Ecto neural progenitor cell (in vitro differentiated cells): ENCODE measurements around the gene KRT85.
"Not testable (repeated sequence)": the region's sequence is repeated elsewhere in the genome, so short reads cannot be mapped to it uniquely, and the experiment has no call there.

Experiments used
- DNase-seq: peaks from one replicate; pipeline ENCODE4 v3.0.0-alpha.2; 2018; ENCODE audit warnings: low spot score

The KRT85 gene

DNA sequence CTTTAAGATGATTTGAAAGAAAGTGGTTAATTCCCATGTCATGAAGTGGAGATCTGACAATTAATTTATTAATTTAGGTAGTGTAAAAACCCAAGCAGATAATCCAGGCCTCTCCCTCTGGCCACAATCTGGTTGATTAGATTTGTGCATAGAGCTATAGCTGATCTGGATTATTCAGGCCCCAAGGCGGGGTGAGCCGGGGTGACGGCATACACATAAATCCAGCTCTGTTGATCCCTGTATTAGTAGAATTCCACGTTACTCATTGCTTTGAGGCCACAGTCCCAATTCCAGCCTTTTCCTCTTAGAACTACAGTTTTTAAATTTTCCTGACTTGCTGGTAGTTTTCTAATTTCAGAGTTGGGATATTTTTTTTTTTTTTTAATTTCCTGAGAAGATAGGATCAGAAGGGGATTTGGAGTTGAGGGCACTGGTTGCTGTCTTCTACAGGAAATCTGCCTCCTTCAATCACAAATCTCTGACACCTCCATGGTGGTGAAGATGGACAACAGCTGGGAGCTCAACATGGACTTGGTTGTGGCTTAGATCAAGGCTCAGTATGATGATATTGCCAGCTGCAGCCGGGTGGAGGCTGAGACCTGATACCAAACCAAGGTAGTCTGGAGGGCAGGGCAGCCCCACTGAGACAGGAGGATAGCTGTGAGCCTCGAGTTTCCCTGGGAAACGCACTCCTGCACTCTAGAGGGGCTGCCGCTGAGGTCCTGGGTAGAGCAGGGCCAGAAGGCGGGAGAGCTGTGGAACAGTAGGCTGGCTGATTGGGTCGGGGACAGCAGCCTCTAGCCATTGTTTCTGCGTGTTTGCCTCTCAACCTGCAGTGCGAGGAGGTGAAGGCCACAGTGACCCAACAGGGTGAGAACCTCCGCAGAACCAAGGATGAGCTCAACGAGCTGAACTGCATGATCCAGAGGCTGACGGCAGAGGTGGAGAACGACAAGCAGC lies 19.4 kb downstream of the KRT85 start:
- DNase-seq, result no peak

DNA sequence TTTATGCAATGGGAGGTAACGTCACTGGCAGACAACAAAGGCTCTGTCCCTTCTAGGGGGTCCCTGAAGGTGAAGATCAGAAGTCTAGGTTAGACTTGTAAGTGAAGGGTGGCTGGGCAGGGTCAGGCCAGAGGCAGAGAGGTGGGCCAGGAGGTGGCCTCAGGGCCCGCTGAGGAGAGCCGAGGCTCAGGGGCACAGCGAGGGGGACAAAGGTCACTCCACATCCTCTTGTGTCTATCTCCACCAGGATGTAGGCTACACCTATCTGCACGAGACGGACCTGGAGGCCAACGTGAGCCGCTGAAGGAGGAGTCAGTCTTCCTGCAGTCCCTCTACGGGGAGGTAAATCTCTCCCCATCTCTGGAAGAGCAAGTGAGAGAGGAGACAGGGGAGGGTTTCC lies 20.3 kb downstream of the KRT85 start:
- DNase-seq, result no peak

DNA sequence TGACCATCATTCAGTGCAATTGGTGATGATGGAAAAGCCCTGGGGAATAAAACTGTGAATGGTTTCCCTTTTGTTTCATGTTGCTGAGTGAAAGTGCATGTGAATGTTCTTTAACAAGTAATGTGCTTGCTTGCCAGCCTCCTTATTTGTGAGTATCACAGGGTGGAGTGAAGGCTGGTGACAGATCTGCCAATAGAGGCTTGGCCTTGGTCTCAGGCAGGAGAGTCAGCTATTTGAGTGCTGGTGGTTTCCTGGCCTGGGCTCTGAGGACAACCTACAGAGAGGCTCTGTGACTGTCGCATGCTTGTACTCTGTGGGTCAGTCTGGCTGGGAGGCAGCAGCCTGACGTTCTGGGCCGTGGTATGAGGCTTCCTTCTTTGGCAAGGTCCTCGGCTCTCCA lies 20.7 kb downstream of the KRT85 start:
- DNase-seq, result no peak

DNA sequence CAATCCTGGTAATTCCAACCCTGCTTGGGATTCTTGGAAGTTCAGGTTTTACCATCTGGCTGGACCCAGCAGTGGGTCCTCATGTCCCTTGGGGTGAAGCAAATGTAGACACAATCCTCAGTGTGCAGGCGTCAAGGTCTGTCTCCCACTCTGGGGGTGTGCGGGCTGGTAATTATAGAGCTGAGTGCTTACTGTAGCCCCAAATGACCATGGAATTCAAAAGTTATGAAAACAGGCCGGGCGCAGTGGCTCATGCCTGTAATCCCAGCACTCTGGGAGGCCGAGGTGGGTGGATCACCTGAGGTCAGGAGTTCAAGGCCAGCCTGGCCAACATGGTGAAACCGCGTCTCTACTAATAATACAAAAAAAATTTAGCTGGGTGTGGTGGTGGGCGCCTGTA lies 22.2 kb downstream of the KRT85 start:
- not testable (repeated sequence) for DNase-seq

DNA sequence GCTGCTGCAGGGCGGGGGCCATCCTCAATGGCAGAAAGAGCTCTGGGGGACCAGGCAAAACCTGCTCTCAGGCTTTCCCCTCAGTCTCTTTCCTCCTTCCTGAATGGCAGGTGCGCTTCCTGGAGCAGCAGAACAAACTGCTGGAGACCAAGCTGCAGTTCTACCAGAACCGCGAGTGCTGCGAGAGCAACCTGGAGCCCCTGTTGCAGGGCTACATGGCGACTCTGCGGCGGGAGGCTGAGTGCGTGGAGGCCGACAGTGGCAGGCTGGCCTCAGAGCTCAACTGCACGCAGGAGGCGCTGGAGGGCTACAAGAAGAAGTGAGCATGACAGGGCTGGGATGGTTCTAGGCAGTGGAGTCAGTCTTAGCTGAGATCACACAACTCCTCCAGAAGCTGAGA lies 23.2 kb downstream of the KRT85 start:
- no peak for DNase-seq

DNA sequence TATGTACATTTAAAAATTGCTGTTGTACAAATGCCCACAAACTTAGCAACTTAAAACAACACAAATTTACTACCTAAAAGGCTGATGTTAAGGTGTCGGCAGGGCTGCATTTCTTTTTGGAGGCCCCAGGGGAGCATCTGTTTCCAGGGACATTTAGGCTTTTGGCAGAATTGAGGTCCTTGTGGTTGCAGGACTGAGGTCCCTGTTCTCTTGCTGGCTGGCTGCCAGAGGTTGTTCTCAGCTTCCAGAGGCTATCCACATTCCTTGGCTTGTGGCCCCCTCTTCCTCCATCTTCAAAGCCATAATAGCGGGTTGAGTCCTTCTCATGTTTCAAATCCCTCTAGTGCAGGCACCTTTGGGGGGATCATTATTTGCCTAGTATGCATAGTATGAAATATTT lies 23.7 kb downstream of the KRT85 start:
- no peak for DNase-seq

DNA sequence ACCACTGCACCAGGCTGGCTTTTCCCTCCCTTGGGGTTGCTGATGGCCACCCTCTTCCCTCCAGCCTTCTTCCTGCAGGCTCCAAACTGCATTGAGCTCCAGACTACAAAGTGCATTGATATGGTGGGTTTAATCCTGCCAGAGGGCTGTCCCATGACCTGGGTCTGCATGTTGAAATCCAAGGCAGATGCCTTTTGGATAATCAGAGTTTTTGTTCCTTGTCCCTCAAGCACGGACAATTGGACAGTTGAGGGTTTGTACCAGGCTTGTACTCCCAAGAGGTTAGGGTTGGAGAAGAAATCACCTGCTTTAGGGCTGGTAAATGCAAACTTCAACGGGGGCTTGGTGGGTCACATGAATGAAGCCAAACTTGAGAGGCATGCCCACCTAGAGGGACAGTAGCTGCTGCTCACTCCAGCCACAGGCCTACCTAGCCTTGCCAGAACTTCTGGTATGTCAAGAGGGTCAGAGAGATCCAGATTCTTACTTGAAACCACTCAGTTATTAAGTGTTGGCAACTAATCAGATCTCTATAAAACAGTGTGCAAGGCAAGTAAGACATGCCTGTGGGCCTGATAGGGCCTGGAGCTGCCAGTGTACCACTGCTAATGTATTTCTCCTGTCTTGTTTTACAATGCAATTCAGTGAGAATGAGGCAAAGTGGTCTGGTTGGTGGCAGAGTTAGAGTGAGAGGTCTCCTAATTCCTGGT lies 24.3 kb downstream of the KRT85 start:
- DNase-seq, result no peak

DNA sequence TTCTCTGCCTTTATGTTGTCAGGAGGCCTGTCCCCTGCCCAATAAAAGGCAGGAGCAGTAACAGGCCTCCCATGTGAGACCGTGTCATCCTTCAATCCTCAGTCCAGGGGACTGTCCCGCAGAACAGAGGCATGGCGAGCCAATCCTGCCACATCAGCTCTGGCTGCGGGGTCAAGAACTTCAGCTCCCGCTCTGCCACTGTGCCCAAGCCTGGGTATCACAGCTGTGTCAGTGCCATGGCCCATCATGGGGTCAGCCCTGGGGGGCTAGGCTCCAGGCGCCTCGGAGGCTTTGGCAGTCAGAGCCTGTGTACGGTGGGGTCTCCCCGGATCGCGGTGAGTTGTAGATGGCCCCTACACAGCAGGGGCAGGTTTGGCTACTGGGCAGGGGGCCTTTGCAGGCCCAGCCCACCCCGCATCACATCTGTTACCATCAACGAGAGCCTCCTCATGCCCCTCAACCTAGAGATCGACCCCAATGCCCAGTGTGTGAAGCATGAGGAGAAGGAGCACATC lies 26.2 kb downstream of the KRT85 start:
- no peak for DNase-seq

DNA sequence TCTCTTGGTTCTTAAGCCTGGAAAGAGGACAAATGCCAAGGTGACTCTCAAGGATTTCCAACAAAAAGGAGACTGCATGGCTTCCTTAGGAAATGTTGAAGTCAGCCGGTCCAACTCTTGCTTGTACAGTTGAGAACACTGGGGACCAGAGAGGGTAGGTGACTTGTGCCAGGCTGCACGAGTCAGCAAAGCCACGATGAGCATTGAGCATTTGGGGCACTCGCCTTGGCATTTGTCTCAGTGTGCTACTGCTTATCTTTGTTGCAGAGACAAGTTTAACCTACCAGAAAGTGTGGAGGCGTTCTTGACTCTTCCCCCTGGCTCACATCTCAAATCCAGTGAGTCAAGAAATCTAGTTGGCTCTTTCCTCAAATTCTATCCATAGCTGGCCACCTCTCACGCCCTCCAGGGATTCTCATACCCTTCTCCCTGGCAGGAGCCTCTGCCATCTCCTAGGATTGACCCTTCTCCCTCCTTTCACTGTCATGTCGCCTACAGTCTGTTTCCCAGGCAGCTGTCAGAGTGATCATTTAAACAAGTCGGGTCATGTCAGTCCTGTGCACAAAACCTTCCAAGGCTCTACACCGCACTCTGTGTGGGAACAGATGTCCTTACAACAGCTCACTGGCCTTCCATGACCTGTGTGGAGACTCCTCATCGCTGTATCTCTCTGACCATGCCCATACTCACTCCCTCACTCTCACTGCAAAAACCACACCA lies 28.9 kb downstream of the KRT85 start:
- DNase-seq, result no peak

DNA sequence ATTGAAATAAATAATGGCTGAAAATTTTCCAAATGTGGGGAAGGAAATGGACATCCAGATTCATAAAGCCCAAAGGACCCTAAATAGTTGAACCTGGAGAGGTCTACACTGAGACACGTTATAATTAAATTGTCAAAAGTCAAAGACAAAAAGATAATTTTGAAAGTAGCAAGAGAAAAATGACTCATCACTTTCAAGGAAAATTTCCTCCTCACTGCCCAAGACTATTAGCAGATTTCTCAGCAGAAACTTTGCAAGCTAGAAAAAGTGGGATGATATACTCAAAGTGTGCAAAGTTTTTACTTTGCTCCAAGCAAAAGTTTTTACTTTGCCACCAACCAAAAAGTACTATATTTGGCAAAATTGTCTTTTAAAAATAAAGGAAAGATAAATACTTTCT lies 30.2 kb downstream of the KRT85 start:
- no peak for DNase-seq

DNA sequence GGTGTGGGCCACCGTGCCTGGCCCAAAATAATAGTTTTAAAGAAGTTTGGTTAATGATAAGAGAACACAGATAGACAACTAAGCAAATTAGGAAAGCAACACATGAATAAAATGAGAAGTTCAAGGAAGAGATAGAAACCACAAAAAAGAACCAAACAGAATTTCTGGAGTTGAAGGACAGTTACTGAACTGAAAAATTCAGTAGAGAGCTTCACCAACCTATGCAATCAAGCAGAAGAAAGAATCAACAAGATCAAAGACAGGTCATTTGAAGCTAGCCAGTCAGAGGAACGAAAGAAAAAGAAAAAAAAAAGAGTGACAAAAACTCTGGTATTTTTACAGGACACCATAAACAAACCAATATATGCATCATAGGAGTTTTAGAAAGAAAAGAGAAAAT lies 30.6 kb downstream of the KRT85 start:
- DNase-seq, result no peak

DNA sequence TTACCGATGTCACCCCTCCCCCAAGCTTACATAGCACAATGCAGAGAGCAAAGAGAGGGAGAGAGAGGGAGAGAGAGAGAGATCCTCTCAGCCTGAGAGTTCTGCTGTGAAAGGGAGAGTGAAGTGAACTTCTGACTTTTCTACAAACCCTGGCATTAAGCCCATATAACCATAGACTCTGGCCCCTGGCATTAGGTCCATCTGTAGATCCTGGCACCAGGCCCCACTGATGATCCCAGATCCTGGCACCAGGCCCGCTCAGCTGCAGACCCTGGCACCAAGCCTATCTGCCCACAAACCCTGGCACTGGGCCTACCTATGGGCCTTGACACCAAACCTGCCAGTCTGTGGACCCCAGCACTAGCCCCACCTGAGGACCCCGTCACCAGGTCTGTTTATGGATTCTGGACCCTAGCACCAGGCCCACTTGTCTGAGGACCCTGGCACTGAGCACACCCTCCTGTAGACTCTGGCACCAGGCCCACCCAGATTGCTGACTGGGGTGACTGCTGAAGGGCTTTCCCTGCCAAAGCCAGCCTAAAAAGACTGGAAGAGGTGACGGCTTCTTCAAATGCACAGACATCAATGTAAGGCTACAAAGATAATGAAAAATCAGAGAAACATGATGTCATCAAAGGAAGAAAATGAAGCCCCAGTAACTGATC lies 31.6 kb downstream of the KRT85 start:
- DNase-seq, result no peak

DNA sequence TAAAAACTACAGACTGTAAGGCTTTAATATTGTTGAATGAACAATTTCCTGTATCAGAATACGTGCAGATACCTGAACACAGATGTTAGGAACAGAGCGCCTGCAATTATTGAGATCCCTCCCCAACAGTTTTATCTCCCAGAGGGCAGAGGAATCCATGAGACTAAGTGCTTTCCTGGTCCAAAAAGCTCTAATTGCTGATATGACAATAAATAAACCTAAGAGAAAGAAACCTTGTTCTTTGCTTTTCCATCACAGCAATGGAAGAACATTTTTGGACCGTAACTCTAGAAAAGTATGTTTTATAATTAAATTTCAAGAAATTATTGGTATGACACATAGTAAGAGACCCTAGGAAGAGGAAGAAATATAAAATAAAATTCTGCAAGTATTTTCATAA lies 33.1 kb downstream of the KRT85 start:
- no peak for DNase-seq

DNA sequence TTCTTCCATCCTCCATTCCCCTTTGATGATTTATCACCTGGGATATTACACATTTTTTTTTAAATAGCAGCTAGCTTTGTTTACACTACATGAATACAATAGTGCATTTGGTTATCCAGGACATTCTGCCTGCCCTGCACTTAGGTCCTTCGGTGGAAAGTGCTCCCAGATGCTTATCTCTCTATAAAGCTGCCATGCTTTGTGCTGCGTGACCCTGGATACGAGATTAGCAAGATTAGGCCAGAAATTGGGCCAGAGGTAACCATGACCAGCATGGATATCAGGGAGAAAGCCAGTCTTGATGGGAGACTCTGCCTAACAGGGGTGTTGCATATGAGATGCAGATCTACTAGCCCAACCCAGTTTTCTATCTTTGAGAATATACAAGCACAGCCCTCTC lies 34.0 kb downstream of the KRT85 start:
- DNase-seq, result no peak

DNA sequence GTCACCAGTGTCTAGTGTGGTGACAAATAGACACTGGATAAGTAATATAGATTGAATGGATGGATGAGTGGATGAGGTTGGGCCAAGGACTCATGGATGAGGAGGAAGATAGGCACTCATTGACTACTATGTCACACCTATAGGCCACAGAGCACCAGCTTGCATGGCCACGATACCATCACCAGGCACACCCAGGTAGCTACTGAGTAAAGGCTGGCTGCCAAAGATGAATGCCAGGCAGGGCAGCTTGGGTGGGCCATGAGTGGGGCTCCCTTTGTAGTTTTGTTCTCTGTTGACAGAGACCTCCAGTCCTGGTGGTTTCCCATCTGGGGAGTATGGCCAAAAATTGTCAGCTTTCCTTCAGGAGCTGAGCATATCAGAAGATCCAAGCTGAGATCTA lies 34.9 kb downstream of the KRT85 start:
- DNase-seq, result no peak

DNA sequence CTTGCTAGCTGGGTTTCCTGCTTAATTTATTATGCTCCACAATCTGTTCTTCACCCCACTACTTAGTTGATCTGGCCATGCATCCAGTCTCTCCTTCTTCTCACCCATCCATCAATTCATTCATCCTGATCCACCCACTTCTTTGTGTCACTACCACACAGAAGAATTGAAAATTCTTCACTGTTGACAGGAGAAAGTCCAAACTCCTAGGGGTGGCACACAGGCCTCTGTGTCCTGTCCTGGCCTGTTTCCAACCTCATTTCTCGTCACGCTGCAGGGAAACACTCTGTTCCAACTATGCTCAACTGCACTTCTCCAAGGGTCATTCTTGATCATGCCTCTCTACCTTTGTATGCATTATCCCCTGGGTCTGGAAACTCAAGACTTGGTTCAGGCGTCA lies 35.4 kb downstream of the KRT85 start:
- DNase-seq, result no peak

DNA sequence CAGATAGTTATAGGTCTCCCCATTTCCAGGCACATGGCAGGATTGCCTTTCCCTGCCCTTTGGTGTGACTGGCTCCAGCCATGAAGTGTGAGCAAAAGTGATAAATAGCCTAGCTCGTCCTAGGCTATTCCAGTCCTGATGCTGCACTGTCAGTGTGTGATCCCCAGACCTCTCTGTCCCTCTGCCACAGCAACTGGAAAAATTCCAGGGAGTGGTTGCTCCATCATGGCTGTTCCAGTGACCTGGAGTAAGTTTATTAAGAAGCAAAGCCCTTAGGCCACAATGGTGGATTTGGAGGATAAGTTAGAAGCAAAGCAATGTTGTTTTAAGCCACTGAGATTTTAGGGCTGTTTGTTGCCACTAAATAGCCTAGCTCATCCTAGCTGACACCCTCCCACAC lies 36.2 kb downstream of the KRT85 start:
- DNase-seq, result no peak

DNA sequence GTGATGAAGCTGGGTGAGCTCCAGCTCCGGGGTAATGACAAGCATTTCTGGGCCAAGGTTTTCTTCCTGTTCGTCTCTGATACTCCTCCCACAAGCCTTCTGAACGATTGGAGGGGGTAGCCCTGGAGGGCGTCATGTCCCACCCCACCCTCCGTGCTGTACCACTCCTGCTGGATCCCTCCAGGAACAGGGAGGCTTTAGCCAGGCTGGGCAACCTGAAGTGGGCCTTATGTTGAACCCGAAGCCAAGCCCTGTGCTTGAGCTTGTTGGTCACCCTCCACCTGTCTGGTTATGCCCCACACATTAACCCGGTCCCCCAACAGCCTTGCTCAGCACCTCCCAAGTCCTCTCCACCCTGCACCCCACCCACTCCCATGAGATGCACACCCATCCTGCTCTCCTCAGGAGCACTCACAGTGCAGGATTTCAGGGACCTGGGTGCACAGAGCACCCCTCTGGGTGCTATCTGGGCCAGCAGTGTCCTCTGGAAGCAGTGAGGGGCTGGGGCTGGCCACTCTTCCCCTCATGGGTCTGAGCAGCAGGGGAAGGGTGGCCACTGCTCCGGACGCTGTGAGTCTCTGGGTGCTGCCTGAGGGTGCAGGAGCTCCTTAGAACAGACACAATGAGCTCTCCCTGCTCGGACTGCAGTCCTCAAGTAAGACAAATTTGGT lies 39.3 kb downstream of the KRT85 start:
- DNase-seq, result no peak

DNA sequence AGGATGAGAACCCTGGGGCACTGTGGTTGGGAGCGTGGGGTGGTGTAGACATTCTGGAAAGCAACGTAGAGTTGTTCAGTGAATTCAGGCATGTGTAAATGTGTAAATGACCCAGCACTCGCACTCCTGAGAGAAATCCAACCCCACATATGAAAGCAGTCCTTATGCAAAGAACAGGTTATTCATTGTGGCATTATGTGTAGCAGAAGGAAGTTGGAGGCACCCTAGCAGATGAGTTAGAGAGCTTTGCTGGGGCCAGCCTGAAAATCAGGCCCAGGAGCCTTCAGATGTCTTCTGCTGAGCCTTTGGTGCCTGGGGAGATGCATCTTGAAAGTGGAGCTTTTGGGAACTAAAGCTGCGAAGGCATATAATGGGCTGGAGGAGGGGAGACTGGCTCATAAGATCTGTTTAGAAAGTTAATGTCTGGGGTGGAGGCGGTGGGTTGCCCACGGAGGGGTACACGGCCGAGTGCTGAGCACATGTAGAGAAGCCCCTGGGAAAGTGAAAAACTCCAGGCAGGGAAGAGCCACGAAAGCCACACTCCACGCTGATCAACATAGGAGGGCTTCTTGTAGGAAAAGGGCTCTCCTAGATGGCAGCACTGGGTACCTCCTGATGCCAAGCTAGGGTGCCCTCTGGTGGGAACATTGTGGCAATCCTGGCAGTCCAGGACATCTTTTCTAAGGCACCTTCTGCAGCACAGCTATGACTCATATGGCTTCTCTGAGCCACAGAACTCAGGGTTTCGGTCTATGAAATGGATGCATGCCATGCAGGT lies 40.0 kb downstream of the KRT85 start:
- DNase-seq, result peak; percentile 83

DNA sequence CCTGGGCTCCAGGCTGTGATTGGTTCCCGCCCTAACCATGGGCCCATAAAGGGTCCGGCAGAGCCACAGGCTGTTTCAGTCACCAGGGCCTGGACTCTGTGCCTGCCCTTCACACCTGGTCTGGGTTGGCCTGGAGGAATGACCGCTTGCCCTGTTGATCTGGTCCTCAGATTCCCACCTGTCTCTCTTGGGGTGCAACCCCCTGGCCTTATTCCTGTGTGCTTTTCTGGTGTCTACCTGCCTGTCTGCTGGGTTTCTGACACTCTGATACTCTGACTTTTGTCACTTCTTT lies 43.2 kb downstream of the KRT85 start:
- no peak for DNase-seq
